CD14-positive monocyte (primary cell): ENCODE results near the gene ZNF296. TPM values are rescaled to one million over a fixed set of nuclear protein-coding genes. Genes with fewer than 3 reads are reported as not detected.

Experiments used
- DNase-seq, 3 donors: peaks; one replicate each; pipeline ENCODE4 v3.0.0-alpha.2; 2011 to 2022
- H2AFZ ChIP-seq: 2 replicates; pipeline ENCODE4 v1.6.0; 2012; ENCODE audit warnings: mild to moderate bottlenecking, low read depth, low read length, inconsistent platforms; ENCODE audit not compliant: insufficient read depth, poor library complexity, severe bottlenecking
- H3K27ac ChIP-seq, 2 donors: 1 replicate in 1 of 2; 2 replicates in 1 of 2; pipeline ENCODE4 v1.5.1; 2012 to 2013; ENCODE audit warnings: low read length in 2 of 2, control low read depth in 1 of 2, inconsistent platforms in 1 of 2, low read depth in 1 of 2, mild to moderate bottlenecking in 1 of 2
- H3K27me3 ChIP-seq, 2 donors: one replicate each; pipeline versions ENCODE4 v1.6.0 to v1.6.1; 2011 to 2013; ENCODE audit warnings: low read length in 2 of 2; ENCODE audit not compliant: control insufficient read depth in 2 of 2, insufficient read depth in 2 of 2
- H3K36me3 ChIP-seq, 2 donors: replicated peaks in 1 of 2; 1 replicate in 1 of 2; 2 replicates in 1 of 2; pipeline versions ENCODE4 v1.5.1 to v1.6.1; 2012 to 2013; ENCODE audit warnings: low read length in 2 of 2, control low read depth in 1 of 2, inconsistent platforms in 1 of 2, mild to moderate bottlenecking in 1 of 2; ENCODE audit not compliant: insufficient read depth in 2 of 2, control insufficient read depth in 1 of 2
- H3K4me1 ChIP-seq, 2 donors: 1 replicate in 1 of 2; 2 replicates in 1 of 2; pipeline versions ENCODE4 v1.5.1 to v1.6.1; 2012 to 2013; ENCODE audit warnings: low read length in 2 of 2, control low read depth in 1 of 2, inconsistent platforms in 1 of 2, mild to moderate bottlenecking in 1 of 2, moderate library complexity in 1 of 2; ENCODE audit not compliant: insufficient read depth in 2 of 2, control insufficient read depth in 1 of 2
- H3K4me2 ChIP-seq: replicated peaks from 2 replicates; pipeline ENCODE3; 2012; ENCODE audit warnings: low read length, moderate library complexity, mild to moderate bottlenecking; ENCODE audit not compliant: poor library complexity, severe bottlenecking; ENCODE audit errors: extremely low read depth
- H3K4me3 ChIP-seq, 3 experiments: fragments of 200-600 bp in 1 of 3; sonication (generic) in 1 of 3; replicated peaks in 1 of 3; 1 replicate in 2 of 3; 2 replicates in 1 of 3; pipeline ENCODE4 v1.5.1; 2011 to 2013; ENCODE audit warnings: low read length in 3 of 3, mild to moderate bottlenecking in 3 of 3, control low read depth in 2 of 3, low read depth in 2 of 3, inconsistent platforms in 1 of 3, moderate library complexity in 1 of 3
- H3K79me2 ChIP-seq: 2 replicates; pipeline ENCODE4 v1.6.0; 2012; ENCODE audit warnings: mild to moderate bottlenecking, control low read depth, inconsistent platforms, low read length, moderate library complexity; ENCODE audit not compliant: insufficient read depth
- H3K9ac ChIP-seq: 2 replicates; pipeline ENCODE4 v1.6.0; 2017; ENCODE audit warnings: low read length, mild to moderate bottlenecking; ENCODE audit not compliant: insufficient read depth, poor library complexity, severe bottlenecking
- H3K9me3 ChIP-seq, 2 donors: replicated peaks in 1 of 2; 1 replicate in 1 of 2; 2 replicates in 1 of 2; pipeline versions ENCODE4 v1.5.1 to v1.6.1; 2012 to 2013; ENCODE audit warnings: low read length in 2 of 2, control low read depth in 1 of 2; ENCODE audit not compliant: control insufficient read depth in 1 of 2, insufficient read depth in 1 of 2
- H4K20me1 ChIP-seq: 2 replicates; pipeline ENCODE4 v1.6.0; 2012; ENCODE audit warnings: mild to moderate bottlenecking, low read length, control low read depth, moderate library complexity; ENCODE audit not compliant: insufficient read depth
- H3K27ac Mint-ChIP-seq, 7 donors: one replicate each; pipeline ENCODE4 v1.8.0; 2020; ENCODE audit warnings: mild to moderate bottlenecking in 7 of 7, mixed read lengths in 7 of 7, moderate library complexity in 6 of 7, inconsistent platforms in 2 of 7
- H3K27me3 Mint-ChIP-seq, 3 donors: one replicate each; pipeline ENCODE4 v1.8.0; 2021 to 2022; ENCODE audit warnings: low read depth in 3 of 3, mild to moderate bottlenecking in 3 of 3, mixed read lengths in 3 of 3, moderate library complexity in 3 of 3, inconsistent platforms in 1 of 3
- H3K36me3 Mint-ChIP-seq, 2 donors: one replicate each; pipeline ENCODE4 v1.8.0; 2020; ENCODE audit warnings: mixed read lengths in 2 of 2, inconsistent platforms in 1 of 2, mild to moderate bottlenecking in 1 of 2
- H3K4me1 Mint-ChIP-seq: one replicate; pipeline ENCODE4 v1.8.0; 2020; ENCODE audit warnings: mild to moderate bottlenecking, mixed read lengths
- H3K4me3 Mint-ChIP-seq, 2 donors: one replicate each; pipeline ENCODE4 v1.8.0; 2020; ENCODE audit warnings: mild to moderate bottlenecking in 2 of 2, mixed read lengths in 2 of 2, moderate library complexity in 1 of 2
- H3K9me3 Mint-ChIP-seq, 7 donors: one replicate each; pipeline ENCODE4 v1.8.0; 2020 to 2022; ENCODE audit warnings: mixed read lengths in 7 of 7, mild to moderate bottlenecking in 6 of 7, moderate library complexity in 6 of 7, inconsistent platforms in 2 of 7
- WGBS: methylation state at CpG from one replicate; pipeline ENCODE4 v1.1.5; 2013; ENCODE audit warnings: missing lambda C conversion rate; ENCODE audit not compliant: insufficient coverage; 5-methylcytosine and 5-hydroxymethylcytosine counted together
- intact Hi-C, 2 donors: fragments of 100-400 bp; cut with micrococcal nuclease; formaldehyde crosslinking; loops; one replicate each; pipeline versions ENCODE4 v1.15.0 to v1.15.1; 2023
- polyA plus RNA-seq, 3 donors: library from polyadenylated mRNA; depleted of rRNA in 1 of 3; unstranded in 2 of 3; stranded (reverse) in 1 of 3; fragments of 300-500 nt in 2 of 3; fragments of >200 nt in 1 of 3; fragmentation: Illumina TruSeq in 2 of 3; gene quantifications; 1 replicate in 2 of 3; 2 replicates in 1 of 3; pipeline ENCODE4 v1.2.3, GENCODE V29; 2012 to 2021
- TF ChIP-seq, protein P1 (sequence below): fragments of 200-600 bp; IDR thresholded peaks from one replicate; pipeline ENCODE4 v1.8.0; 2022; ENCODE audit warnings: antibody characterized with exemption, mild to moderate bottlenecking

The ZNF296 gene
- polyA plus RNA-seq, 3 donors, result 3.8 to 7.2 (median 6.5) TPM

DNA sequence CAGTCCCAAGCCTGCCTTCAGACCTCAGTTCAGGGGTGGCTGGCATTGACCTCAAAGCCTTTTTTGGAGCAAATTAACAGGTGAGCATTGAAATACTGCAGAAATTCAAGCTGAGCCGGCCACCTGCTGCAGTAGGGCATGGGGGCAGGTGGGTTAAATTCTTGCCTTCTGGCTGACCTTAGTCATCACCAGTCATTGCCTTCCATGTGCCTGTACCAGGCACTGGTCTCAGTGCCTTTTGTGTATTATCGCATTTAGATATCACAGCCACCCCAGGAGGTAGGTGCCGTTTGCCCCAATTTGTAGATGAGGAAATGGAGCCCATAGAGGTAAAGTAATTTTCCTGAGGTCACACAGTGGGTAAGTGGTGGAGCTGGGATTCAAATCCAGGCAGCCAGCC is 23.9 kb upstream of the ZNF296 start:
- Histone ChIP-seq H3K27me3 (no peaks in the 10 kb centered on the region), H4K20me1 (peaks cover 96% of the 10 kb centered on the region), H3K79me2 (peaks cover 96% of the 10 kb centered on the region), H3K27ac (no peak overlapping the region), H3K9ac (no peak overlapping the region), H3K36me3 (peaks cover 0 to 14% of the 10 kb centered on the region in 2 donors), H3K4me2 (no peak overlapping the region), H2AFZ (no peak overlapping the region), H3K4me1 (peaks cover 8 to 11% of the 10 kb centered on the region in 2 donors), H3K4me3 (no peak overlapping the region), H3K9me3 (no peaks in the 10 kb centered on the region)
- Mint-ChIP-seq H3K9me3 (no peaks in the 10 kb centered on the region), H3K36me3 (peaks cover 5% of the 10 kb centered on the region in 2 donors), H3K27ac (no peak overlapping the region), H3K27me3 (peaks cover 0 to 6% (median 0%) of the 10 kb centered on the region in 3 donors), H3K4me1 (peaks cover 55% of the 10 kb centered on the region), H3K4me3 (no peak overlapping the region)
- no peak for DNase-seq
- intact Hi-C loops, result no loop called here
- WGBS, result 100% methylated on average over 2 of the region's 3 CpGs
- TF ChIP-seq, protein P1, sequence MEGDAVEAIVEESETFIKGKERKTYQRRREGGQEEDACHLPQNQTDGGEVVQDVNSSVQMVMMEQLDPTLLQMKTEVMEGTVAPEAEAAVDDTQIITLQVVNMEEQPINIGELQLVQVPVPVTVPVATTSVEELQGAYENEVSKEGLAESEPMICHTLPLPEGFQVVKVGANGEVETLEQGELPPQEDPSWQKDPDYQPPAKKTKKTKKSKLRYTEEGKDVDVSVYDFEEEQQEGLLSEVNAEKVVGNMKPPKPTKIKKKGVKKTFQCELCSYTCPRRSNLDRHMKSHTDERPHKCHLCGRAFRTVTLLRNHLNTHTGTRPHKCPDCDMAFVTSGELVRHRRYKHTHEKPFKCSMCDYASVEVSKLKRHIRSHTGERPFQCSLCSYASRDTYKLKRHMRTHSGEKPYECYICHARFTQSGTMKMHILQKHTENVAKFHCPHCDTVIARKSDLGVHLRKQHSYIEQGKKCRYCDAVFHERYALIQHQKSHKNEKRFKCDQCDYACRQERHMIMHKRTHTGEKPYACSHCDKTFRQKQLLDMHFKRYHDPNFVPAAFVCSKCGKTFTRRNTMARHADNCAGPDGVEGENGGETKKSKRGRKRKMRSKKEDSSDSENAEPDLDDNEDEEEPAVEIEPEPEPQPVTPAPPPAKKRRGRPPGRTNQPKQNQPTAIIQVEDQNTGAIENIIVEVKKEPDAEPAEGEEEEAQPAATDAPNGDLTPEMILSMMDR, result no peak

GRCh38 chr19:45099467-45100191 is 23.4 kb upstream of the ZNF296 start:
- Mint-ChIP-seq H3K27me3 (peaks cover 0 to 6% (median 0%) of the 10 kb centered on the region in 3 donors), H3K4me3 (no peak overlapping the region), H3K9me3 (no peaks in the 10 kb centered on the region), H3K27ac (peak overlapping the region in 2 of 7 donors; percentile 26 to 75), H3K4me1 (peaks cover 54% of the 10 kb centered on the region), H3K36me3 (peaks cover 5% of the 10 kb centered on the region in 2 donors)
- peaks cover 10 to 14% of the 10 kb centered on the region in 2 donors for H3K4me1 ChIP-seq
- DNase-seq, result no peak
- H3K9me3 ChIP-seq, result no peaks in the 10 kb centered on the region
- TF ChIP-seq, protein P1, result no peak
- no peak overlapping the region for H3K4me2 ChIP-seq
- H4K20me1 ChIP-seq, result peaks cover 91% of the 10 kb centered on the region
- WGBS, result 92% methylated on average over 22 of the region's 25 CpGs
- H3K4me3 ChIP-seq, result no peak overlapping the region
- intact Hi-C loops, result loop anchor here in 1 of 2 donors (5.0 kb wide), 1 partner anchor 88 kb away; no protein-coding TSS in a partner anchor
- no peak overlapping the region for H3K9ac ChIP-seq
- H3K27ac ChIP-seq, result peak overlapping the region in 1 of 2 donors; percentile 31
- no peak overlapping the region for H2AFZ ChIP-seq
- H3K79me2 ChIP-seq, result peaks cover 96% of the 10 kb centered on the region
- peaks cover 0 to 14% of the 10 kb centered on the region in 2 donors for H3K36me3 ChIP-seq
- H3K27me3 ChIP-seq, result no peaks in the 10 kb centered on the region
